Measurements from ENCODE around the gene STXBP6.
"Not testable (repeated sequence)": the region's sequence is repeated elsewhere in the genome, so short reads cannot be mapped to it uniquely, and the experiment has no call there.

STXBP6 gene

GRCh38 chr14:24986206-24986893, 63.6 kb downstream of the STXBP6 start:
- DNase-seq (ENCODE audit: low spot score): no peak

- DNase-seq (ENCODE audit: low spot score): no peak
Observed at GRCh38 chr14:24984846-24985589, 64.9 kb downstream of the STXBP6 start.

DNA sequence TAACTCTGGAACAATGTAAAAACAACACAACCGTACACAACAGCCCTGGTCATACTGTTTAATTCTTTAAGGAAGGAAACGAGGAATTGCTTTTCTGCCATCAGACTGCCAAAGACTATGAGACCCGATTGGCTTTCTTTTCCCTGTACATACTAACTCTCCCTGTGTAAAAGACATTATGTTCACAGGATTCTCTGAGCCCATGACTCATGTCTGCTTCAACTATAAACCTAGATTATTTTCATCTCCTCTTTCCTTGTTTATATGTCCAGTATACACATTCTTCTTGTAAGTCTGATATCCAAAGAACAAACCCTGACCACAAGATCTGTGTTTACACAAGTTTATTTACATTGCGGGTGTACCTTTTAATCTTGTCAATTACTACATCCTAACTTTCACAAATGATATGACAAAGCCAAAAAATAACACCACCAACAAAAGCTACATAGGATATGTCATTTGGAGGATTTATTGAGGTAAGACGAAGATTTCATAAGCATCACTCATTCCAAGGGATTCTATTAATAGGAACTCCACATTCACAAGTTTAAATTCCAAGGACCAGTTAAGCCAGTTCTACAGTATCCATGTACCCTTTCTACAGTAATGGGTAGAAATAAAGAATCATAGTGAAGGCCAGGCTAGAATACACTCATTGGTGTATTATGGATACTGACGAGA, 67.3 kb downstream of the STXBP6 start:
- no peak for DNase-seq (ENCODE audit: low spot score)

DNA sequence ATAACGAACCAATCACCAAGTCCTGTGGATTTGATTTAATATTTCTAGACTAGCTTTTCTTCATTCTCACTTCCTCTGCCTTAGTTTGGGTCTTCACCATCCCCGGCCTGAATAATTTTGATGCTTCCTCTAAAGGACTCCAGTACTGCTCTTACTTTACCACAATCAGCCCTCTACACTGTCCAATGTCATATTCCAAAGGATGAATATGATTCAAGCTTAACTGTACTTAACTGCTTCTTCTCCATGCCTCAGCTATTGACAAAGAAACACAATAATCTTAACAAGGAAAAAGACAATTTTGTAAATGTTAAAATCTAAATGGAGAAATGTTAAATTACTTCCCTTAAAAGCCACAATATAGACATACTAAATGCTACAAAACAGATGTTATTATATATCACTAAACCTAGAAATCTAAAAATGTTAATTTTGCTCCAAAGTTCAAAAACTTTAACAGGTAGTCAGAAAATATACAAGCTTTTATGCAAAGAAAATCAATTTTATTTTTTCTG, 70.2 kb downstream of the STXBP6 start:
- no peak for DNase-seq (ENCODE audit: low spot score)

DNA sequence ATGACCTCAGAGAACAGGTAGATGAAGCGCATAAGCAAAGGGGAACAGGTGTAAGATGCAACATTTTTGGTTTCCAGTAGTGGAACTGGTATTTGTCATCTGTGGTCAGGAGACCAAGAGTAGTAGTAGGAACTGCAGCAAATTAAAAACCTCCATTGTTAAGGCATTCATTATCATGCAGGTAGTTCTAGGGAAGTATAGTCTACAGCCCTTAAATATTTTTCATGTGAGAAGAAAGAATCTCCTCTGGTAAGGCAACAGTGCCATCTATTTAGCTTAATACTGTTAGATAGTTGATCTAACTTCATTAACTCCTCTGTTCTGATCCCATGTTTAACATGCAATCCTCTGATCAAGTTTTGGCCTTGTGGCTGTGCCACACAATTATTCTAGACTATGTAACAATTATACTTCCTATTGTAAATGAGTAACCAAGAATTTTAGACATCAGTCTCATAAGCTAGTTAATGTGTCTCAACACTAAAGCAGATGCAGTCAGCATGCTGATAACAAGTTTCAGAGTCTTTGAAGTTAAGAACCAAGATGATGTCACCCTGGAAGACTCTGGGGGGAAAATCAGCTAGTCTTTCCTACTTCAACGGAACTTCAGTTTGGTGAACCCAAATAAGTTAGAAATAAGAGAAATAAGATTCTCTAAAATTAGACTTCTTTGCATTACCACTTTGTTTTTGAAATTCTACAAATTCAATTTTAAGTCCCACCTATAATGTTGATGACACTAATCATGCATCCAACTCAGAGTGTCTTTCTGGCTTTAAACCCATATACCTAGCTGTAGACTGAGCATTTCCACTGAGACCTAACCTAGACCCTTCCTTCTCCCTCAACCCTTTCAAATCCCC, 70.9 kb downstream of the STXBP6 start:
- DNase-seq (ENCODE audit: low spot score): no peak

- no peak for DNase-seq (ENCODE audit: low spot score)
Observed at GRCh38 chr14:24976602-24977001, 73.3 kb downstream of the STXBP6 start.

- no peak for DNase-seq (ENCODE audit: low spot score)
Observed at GRCh38 chr14:24975393-24975792, 74.6 kb downstream of the STXBP6 start.

DNA sequence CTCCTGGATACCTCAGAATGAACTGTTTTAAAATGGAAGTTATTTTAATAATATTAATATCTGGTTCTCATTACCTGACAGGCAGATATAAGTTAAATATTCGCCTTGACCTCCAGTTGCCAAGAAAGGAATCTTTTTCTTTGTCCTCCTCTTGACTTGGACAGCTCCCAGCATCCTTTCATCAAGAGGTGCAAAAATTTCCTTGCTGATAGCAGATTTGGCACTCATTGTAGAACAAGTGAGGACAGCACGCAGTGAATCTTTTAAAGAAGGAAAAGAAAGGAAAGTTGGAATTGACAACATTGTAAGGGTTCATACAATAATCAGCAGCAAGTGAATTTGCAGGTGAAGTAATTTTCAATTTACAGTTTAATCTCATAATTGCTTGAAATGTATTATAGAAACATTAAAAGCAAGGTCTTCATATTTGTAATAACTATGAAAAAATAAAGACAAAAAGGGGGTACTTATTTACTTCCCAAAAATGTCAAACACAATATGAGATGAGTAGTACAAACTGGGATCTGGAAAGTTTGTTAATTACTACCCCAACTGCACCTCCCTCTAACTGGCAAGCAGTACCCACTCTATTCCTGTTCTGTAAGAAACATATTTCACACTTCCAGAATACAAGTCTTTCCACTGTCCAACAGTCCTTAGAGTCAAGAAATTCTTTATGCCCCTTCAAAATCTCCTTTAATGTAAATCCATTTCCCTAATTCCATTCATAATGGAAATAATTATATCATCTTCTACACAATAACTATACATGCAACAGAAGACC, 75.2 kb downstream of the STXBP6 start:
- DNase-seq (ENCODE audit: low spot score): no peak

DNA sequence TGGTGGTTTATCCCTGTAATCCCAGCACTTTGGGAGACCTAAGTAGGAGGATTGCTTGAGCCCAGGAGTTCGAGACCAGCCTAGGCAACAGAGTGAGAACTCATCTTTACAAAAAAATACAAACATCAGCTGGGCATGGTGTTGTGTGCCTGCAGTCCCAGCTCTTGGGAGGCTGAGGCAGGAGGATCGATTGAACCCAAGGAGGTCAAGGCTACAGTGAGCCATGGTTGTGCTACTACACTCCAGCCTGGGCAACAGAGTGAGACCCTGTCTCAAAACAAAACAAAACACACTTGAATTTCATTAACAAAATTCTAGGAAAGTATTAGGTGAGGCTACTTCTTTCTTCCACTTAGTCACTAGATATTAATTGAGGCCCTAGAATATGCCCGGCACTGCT, 77.1 kb downstream of the STXBP6 start:
- DNase-seq (ENCODE audit: low spot score): no peak

DNA sequence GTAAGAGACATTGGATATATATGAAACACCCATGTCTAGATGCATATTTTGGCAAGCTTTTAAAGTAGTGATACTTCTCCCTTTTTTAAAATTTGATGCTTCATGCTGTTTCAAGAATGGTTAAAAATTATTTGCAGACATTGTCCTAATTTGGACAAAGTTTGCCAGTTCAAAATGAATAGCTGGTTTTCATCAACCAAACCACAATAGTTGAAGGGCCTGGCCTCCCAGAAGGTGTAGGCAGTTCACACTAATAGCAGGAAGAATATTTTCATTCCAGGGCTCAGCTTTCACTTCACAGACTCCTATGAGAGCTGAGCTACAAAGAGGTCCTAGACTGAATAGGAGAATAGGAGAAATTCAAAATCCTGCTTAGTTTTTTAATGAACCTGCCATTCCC, 78.7 kb downstream of the STXBP6 start:
- DNase-seq (ENCODE audit: low spot score): no peak

DNA sequence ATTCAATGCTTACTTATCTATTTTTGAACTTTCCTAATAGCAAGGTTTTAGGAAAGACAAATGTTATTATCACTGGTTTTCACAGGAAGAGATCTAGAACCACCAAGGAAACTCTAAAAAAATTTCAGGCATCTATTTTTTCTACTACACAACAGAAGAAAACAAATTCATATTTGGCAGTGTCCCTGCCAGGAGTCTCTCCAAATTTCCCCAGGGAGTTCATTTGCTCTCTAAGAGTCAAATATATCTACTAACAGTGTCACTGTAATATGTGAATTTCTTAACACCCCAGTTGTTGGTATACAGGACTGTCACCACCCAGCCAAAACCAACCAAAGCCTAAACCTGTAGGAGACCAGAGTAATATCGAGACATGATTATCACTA, 83.4 kb downstream of the STXBP6 start:
- DNase-seq (ENCODE audit: low spot score): no peak

DNA sequence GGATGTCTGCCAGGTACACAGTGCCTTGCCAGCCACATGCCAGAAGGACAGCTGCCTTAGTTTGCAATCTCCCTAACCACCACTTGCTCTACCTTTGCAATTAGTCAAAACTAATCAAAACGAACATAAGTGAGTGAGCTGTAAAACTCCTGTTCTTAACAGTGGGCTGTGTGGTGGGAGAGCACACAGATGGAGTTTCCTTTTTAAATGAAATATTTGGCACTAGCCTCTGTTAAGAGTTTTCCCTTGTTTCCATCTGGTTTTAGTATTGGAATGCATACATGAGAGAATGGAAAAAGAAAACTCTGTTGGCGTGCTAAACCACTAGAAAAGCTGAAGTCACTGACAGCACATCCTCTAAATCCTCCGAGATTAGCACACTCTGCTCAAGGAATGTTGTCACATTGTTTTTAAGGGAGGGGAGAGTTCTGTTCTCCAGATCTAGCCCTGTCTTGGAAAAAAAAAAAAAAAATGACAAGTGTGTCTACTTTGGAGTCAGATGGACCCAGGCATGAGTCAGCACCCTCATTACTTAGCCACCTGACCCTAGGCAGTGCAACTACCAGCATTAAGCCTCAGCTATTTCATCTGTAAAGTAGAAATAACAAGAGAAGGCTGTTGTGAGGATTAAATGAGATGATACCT, 83.9 kb downstream of the STXBP6 start:
- no peak for DNase-seq (ENCODE audit: low spot score)

GRCh38 chr14:24965578-24965933, 84.4 kb downstream of the STXBP6 start:
- DNase-seq (ENCODE audit: low spot score): no peak

- no peak for DNase-seq (ENCODE audit: low spot score)
Observed at GRCh38 chr14:24964591-24964990, 85.4 kb downstream of the STXBP6 start.

GRCh38 chr14:24964048-24964447, 85.9 kb downstream of the STXBP6 start:
- no peak for DNase-seq (ENCODE audit: low spot score)

DNA sequence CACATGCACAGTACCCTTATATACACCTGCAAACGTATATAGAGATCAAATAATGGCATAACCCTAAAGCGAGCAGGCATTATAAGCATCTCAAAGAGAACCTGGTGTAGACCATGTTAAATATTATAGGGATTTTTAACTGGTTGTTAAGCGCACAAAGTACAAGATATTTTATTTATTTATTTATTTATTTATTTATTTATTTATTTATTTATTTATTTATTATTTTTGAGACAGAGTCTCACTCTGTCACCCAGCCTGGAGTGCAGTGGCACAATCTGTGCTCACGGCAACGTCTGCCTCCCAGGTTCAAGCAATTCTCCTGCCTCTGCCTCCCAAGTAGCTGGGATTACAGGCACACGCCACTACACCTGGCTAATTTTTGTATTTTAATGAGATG, 87.8 kb downstream of the STXBP6 start:
- DNase-seq (ENCODE audit: low spot score): not testable (repeated sequence)

DNA sequence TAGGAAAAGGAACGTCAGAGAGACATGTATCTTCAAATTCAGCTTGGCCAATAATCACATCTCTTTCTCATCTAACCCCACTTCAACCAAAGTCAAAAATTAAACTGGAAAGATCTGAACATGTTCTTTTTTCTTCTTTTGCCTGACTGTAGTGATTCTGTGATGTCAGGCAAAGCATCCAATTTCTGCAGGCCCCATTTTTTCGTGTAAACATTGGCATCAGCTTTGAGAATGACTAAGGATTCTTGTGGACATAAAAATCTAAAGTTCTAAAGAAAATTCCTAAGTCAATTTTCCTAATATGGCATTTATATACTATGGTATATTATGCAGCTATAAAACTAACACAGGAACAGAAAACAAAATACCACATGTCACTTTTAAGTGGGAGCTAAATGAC, 89.1 kb downstream of the STXBP6 start:
- DNase-seq (ENCODE audit: low spot score): no peak

GRCh38 chr14:24959791-24960331, 90.1 kb downstream of the STXBP6 start:
- DNase-seq (ENCODE audit: low spot score): no peak

DNA sequence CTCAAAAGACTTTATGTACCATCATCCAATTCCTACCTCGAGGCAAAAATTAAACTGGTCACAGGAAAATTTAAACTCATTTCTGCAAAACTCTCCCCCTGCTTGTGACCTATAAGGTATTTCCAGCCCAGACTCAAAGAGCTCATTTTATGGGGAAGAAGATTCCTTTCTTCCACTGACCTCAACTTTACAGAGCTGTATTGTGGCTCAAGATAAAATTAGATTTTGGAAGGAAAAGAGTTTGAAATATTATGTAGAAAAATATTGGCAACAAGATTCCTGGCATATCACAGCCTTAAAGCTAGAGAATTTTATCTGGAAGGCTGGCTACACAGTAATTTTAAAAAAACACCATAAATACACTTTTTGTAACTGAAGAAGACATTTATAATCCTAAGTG, 91.7 kb downstream of the STXBP6 start:
- DNase-seq (ENCODE audit: low spot score): no peak

- DNase-seq (ENCODE audit: low spot score): no peak
Observed at GRCh38 chr14:24957814-24958213, 92.1 kb downstream of the STXBP6 start.

GRCh38 chr14:24956104-24956503, 93.8 kb downstream of the STXBP6 start:
- no peak for DNase-seq (ENCODE audit: low spot score)
